Measurements from ENCODE around the gene RAD51D.

The RAD51D gene

DNA sequence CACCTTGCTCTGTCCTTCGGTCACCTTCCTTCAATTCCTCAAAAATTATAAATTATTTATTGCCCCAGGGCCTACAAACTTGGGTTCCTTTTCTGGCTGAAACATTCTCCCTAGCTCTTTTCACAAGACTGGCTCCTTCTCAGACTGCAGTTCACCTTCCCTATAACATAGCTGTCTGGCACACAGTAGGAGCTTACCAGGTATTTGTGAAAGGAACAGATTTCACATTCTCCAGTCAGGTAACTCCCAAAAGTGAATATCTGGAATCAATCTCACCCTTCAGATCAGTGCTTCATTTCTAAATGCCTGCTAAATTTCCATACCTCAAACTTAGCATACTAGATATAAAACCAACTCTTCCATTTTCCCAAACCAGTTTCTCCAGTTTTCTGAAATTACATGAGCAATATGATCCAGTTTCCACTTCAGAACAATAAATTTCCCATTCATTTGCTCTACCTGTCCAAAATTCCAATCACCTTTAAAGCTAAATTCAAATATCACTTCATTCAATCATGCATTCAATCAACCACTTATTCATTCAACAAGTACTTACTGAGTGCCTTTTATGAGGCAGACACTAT is 62.2 kb downstream of the RAD51D start:
- no peak overlapping the region for H3K23ac ChIP-seq (ENCODE audit: low read length in 2 of 2)
- H2AK5ac ChIP-seq (ENCODE audit: low read length, severe bottlenecking): peak overlapping the region; percentile 33
- no peak for DNase-seq
- no peak overlapping the region for H3K4me2 ChIP-seq (ENCODE audit: low read length, poor library complexity, severe bottlenecking)
- peaks cover 1% of the 10 kb centered on the region for H3K4me1 ChIP-seq (ENCODE audit: control insufficient read depth, insufficient read depth, low read depth, low read length)
- 100% methylated on average over 1 of the region's 1 CpG for WGBS
- peaks cover 14% of the 10 kb centered on the region for H3K79me1 ChIP-seq (replicated peaks; ENCODE audit: low read length, poor library complexity, severe bottlenecking)
- peaks cover 3 to 6% of the 10 kb centered on the region in 2 experiments for H3K36me3 ChIP-seq (ENCODE audit: control insufficient read depth in 1 of 2, insufficient read depth in 2 of 2, low read depth in 1 of 2, low read length in 2 of 2)
- no peak overlapping the region for H2BK15ac ChIP-seq (ENCODE audit: low read depth, poor library complexity, severe bottlenecking)
- H2BK5ac ChIP-seq (ENCODE audit: low read depth, low read length, poor library complexity, severe bottlenecking): no peak overlapping the region
- no peak overlapping the region for H4K8ac ChIP-seq (ENCODE audit: low read length)
- H3K9me3 ChIP-seq (ENCODE audit: control insufficient read depth, low read length): no peaks in the 10 kb centered on the region
- H3K4ac ChIP-seq (ENCODE audit: low read depth in 1 of 2, low read length in 2 of 2): no peak overlapping the region
- H3K4me3 ChIP-seq (ENCODE audit: insufficient read depth in 1 of 2, low read depth in 1 of 2, low read length in 2 of 2): no peak overlapping the region
- H3K27me3 ChIP-seq (ENCODE audit: control insufficient read depth in 1 of 2, insufficient read depth in 1 of 2, low read length in 2 of 2): no peaks in the 10 kb centered on the region
- H2AFZ ChIP-seq (ENCODE audit: low read depth, low read length): no peak overlapping the region
- no peak overlapping the region for H2BK120ac ChIP-seq (ENCODE audit: low read depth, low read length)
- no peak overlapping the region for H4K91ac ChIP-seq (ENCODE audit: low read length)
- H3K9ac ChIP-seq (ENCODE audit: low read length): no peak overlapping the region
- H3K27ac ChIP-seq (ENCODE audit: low read length, poor library complexity, severe bottlenecking): no peak overlapping the region
- no peak overlapping the region for H2BK12ac ChIP-seq (ENCODE audit: low read length in 2 of 2)
- H3K14ac ChIP-seq (ENCODE audit: low read length in 2 of 2): no peak overlapping the region
- H3K18ac ChIP-seq (ENCODE audit: low read depth in 1 of 2, low read length in 2 of 2): no peak overlapping the region

DNA sequence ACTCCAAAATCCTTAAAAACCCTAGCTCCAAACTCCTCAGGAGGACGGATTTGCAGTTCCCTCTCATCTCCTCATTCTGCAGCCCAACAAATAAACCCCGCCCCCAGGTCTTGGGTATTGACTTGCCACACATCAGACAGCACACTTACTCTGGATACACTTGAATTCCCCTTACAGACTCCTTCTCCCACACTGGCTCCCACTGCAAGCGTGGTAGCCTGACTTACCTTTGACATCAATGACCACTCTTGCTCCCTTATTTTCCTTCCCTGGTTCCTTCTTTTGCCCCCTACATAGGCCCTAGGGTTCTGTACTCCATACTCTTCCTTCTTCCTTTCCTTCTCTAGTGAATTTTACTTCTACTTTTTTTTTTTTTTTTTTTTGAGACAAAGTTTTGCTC is 63.6 kb downstream of the RAD51D start:
- DNase-seq: no peak
- no peaks in the 10 kb centered on the region for H3K9me3 ChIP-seq (ENCODE audit: control insufficient read depth, low read length)
- H4K8ac ChIP-seq (ENCODE audit: low read length): no peak overlapping the region
- H3K23ac ChIP-seq (ENCODE audit: low read length in 2 of 2): no peak overlapping the region
- H3K9ac ChIP-seq (ENCODE audit: low read length): no peak overlapping the region
- no peak overlapping the region for H2BK12ac ChIP-seq (ENCODE audit: low read length in 2 of 2)
- no peak overlapping the region for H3K4ac ChIP-seq (ENCODE audit: low read depth in 1 of 2, low read length in 2 of 2)
- no peak overlapping the region for H3K4me3 ChIP-seq (ENCODE audit: insufficient read depth in 1 of 2, low read depth in 1 of 2, low read length in 2 of 2)
- WGBS: 90% methylated on average over 3 of the region's 3 CpGs
- H3K14ac ChIP-seq (ENCODE audit: low read length in 2 of 2): no peak overlapping the region
- H3K4me1 ChIP-seq (ENCODE audit: control insufficient read depth, insufficient read depth, low read depth, low read length): no peaks in the 10 kb centered on the region
- no peak overlapping the region for H2BK15ac ChIP-seq (ENCODE audit: low read depth, poor library complexity, severe bottlenecking)
- no peak overlapping the region for H2BK120ac ChIP-seq (ENCODE audit: low read depth, low read length)
- peaks cover 9% of the 10 kb centered on the region for H3K79me1 ChIP-seq (replicated peaks; ENCODE audit: low read length, poor library complexity, severe bottlenecking)
- peak overlapping the region; percentile 87 for H2AK5ac ChIP-seq (ENCODE audit: low read length, severe bottlenecking)
- H3K36me3 ChIP-seq (ENCODE audit: control insufficient read depth in 1 of 2, insufficient read depth in 2 of 2, low read depth in 1 of 2, low read length in 2 of 2): peaks cover 0 to 3% of the 10 kb centered on the region in 2 experiments
- no peaks in the 10 kb centered on the region for H3K27me3 ChIP-seq (ENCODE audit: control insufficient read depth in 1 of 2, insufficient read depth in 1 of 2, low read length in 2 of 2)
- H2AFZ ChIP-seq (ENCODE audit: low read depth, low read length): no peak overlapping the region
- H2BK5ac ChIP-seq (ENCODE audit: low read depth, low read length, poor library complexity, severe bottlenecking): no peak overlapping the region
- H3K4me2 ChIP-seq (ENCODE audit: low read length, poor library complexity, severe bottlenecking): peak overlapping the region; percentile 2
- H4K91ac ChIP-seq (ENCODE audit: low read length): no peak overlapping the region
- H3K18ac ChIP-seq (ENCODE audit: low read depth in 1 of 2, low read length in 2 of 2): no peak overlapping the region
- H3K27ac ChIP-seq (ENCODE audit: low read length, poor library complexity, severe bottlenecking): peak overlapping the region; percentile 73

DNA sequence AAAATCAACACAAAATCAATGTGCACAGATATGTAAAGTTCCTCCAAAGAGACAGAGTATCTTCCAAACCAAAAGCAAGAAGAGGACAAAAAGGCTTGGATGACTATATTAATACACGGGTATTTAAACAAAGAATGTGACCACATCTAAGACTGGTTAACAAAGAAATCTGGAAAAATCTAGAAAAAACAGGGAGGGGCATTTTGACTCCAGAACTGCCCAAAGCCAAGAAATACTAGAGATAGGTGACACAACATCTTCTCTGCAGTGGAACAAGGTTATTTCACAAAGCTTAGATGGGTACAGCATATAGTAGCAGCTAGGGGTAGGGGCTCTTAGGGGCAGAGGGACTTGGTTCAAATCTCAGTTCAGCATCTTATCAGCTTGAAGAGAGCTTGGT is 66.5 kb downstream of the RAD51D start:
- Histone ChIP-seq H4K91ac (ENCODE audit: low read length) (no peak overlapping the region), H3K27me3 (ENCODE audit: control insufficient read depth in 1 of 2, insufficient read depth in 1 of 2, low read length in 2 of 2) (no peaks in the 10 kb centered on the region), H2BK15ac (ENCODE audit: low read depth, poor library complexity, severe bottlenecking) (no peak overlapping the region), H3K4me3 (ENCODE audit: insufficient read depth in 1 of 2, low read depth in 1 of 2, low read length in 2 of 2) (no peak overlapping the region), H2AK5ac (ENCODE audit: low read length, severe bottlenecking) (peak overlapping the region; percentile 95), H3K79me1 (replicated peaks; ENCODE audit: low read length, poor library complexity, severe bottlenecking) (peaks cover 6% of the 10 kb centered on the region), H3K9ac (ENCODE audit: low read length) (no peak overlapping the region), H2BK12ac (ENCODE audit: low read length in 2 of 2) (no peak overlapping the region), H3K18ac (ENCODE audit: low read depth in 1 of 2, low read length in 2 of 2) (no peak overlapping the region), H2AFZ (ENCODE audit: low read depth, low read length) (no peak overlapping the region), H3K36me3 (ENCODE audit: control insufficient read depth in 1 of 2, insufficient read depth in 2 of 2, low read depth in 1 of 2, low read length in 2 of 2) (peaks cover 0 to 4% of the 10 kb centered on the region in 2 experiments), H3K14ac (ENCODE audit: low read length in 2 of 2) (no peak overlapping the region), H2BK5ac (ENCODE audit: low read depth, low read length, poor library complexity, severe bottlenecking) (peak overlapping the region; percentile 76), H3K4ac (ENCODE audit: low read depth in 1 of 2, low read length in 2 of 2) (no peak overlapping the region), H3K27ac (ENCODE audit: low read length, poor library complexity, severe bottlenecking) (peak overlapping the region; percentile 88), H3K23ac (ENCODE audit: low read length in 2 of 2) (no peak overlapping the region), H3K4me2 (ENCODE audit: low read length, poor library complexity, severe bottlenecking) (no peak overlapping the region), H3K9me3 (ENCODE audit: control insufficient read depth, low read length) (no peaks in the 10 kb centered on the region), H2BK120ac (ENCODE audit: low read depth, low read length) (no peak overlapping the region), H3K4me1 (ENCODE audit: control insufficient read depth, insufficient read depth, low read depth, low read length) (peaks cover 6% of the 10 kb centered on the region), H4K8ac (ENCODE audit: low read length) (no peak overlapping the region)
- no peak for DNase-seq
- WGBS: no CpG with 5 or more reads among the region's 1 CpG

DNA sequence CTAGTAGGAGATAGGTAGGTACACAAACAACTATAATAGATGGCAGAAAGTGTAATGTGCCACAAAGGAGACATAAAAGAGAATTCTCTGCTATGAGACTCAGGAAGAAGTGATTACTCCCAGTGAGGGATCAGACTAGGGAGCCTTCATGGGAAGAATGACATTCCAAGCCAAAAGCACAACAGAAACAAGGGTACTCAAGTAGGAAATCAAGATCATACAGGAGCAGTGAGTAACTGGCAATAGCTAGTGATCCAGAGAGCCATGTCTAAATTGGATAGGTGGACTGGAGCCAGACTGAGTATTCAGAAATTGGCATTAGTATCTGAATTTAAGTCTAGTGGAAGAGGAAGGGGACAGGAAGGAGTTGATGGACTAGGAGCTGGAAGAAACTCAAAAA is 66.9 kb downstream of the RAD51D start:
- no peak overlapping the region for H2AK5ac ChIP-seq (ENCODE audit: low read length, severe bottlenecking)
- no peaks in the 10 kb centered on the region for H3K27me3 ChIP-seq (ENCODE audit: control insufficient read depth in 1 of 2, insufficient read depth in 1 of 2, low read length in 2 of 2)
- H3K4me3 ChIP-seq (ENCODE audit: insufficient read depth in 1 of 2, low read depth in 1 of 2, low read length in 2 of 2): no peak overlapping the region
- H3K4me2 ChIP-seq (ENCODE audit: low read length, poor library complexity, severe bottlenecking): no peak overlapping the region
- no peak overlapping the region for H2BK15ac ChIP-seq (ENCODE audit: low read depth, poor library complexity, severe bottlenecking)
- no peak overlapping the region for H2BK5ac ChIP-seq (ENCODE audit: low read depth, low read length, poor library complexity, severe bottlenecking)
- H3K9ac ChIP-seq (ENCODE audit: low read length): no peak overlapping the region
- peaks cover 0 to 4% of the 10 kb centered on the region in 2 experiments for H3K36me3 ChIP-seq (ENCODE audit: control insufficient read depth in 1 of 2, insufficient read depth in 2 of 2, low read depth in 1 of 2, low read length in 2 of 2)
- no peak overlapping the region for H4K8ac ChIP-seq (ENCODE audit: low read length)
- H4K91ac ChIP-seq (ENCODE audit: low read length): no peak overlapping the region
- H3K4me1 ChIP-seq (ENCODE audit: control insufficient read depth, insufficient read depth, low read depth, low read length): peaks cover 6% of the 10 kb centered on the region
- no peak for DNase-seq
- H2AFZ ChIP-seq (ENCODE audit: low read depth, low read length): no peak overlapping the region
- H2BK12ac ChIP-seq (ENCODE audit: low read length in 2 of 2): no peak overlapping the region
- H3K18ac ChIP-seq (ENCODE audit: low read depth in 1 of 2, low read length in 2 of 2): no peak overlapping the region
- H3K23ac ChIP-seq (ENCODE audit: low read length in 2 of 2): no peak overlapping the region
- peaks cover 6% of the 10 kb centered on the region for H3K79me1 ChIP-seq (replicated peaks; ENCODE audit: low read length, poor library complexity, severe bottlenecking)
- no peak overlapping the region for H3K4ac ChIP-seq (ENCODE audit: low read depth in 1 of 2, low read length in 2 of 2)
- no peak overlapping the region for H2BK120ac ChIP-seq (ENCODE audit: low read depth, low read length)
- peak overlapping the region; percentile 88 for H3K27ac ChIP-seq (ENCODE audit: low read length, poor library complexity, severe bottlenecking)
- no peak overlapping the region for H3K14ac ChIP-seq (ENCODE audit: low read length in 2 of 2)
- H3K9me3 ChIP-seq (ENCODE audit: control insufficient read depth, low read length): no peaks in the 10 kb centered on the region

Measured in mesenchymal stem cell (in vitro differentiated cells and primary cell).